ENCODE data around the gene TMEM181.
"Not testable (repeated sequence)": the region's sequence is repeated elsewhere in the genome, so short reads cannot be mapped to it uniquely, and the experiment has no call there.

The TMEM181 gene

DNA sequence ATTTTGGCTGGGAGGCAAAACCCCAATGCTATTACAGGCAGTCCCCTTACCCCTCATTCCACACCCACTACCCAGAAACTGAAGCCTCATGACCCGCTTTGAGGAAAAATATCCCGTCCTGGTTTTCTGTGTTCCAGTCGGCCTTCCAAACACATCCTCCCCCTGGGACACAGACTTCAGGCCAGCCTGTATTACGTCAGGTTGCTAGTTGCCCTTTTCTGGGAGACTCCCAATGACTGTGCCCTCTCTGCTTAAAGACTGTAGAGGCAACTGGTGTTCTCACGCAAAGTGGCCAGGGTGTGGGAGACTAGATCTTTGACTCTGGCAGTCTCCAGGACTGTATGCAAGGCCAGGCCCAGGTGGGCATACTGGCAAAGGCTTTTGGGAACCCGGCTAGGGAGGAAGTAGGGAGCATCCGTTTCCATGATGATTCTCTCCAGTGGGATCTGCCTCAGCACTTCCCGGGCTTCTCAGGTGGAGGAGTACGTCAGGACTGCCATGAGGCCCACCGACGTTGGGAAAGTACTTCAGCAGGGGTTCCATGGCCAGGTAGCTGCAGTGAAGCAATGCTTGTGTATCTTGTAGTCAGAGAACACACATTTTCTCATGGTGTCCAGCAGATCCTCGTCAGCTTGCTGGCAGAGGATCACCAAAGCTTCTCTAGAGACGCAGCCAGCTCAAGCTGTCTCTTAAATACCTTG, 49.7 kb downstream of the TMEM181 start:
- H3K9me3 ChIP-seq (ENCODE audit: control insufficient read depth, low read length) = no peaks in the 10 kb centered on the region
- 96 to 98% methylated on average over 11 to 13 of the region's 13 CpGs for whole genome bisulfite sequencing, 2 experiments (ENCODE audit: insufficient coverage in 2 of 2)
- peaks cover 72% of the 10 kb centered on the region for H3K36me3 ChIP-seq (ENCODE audit: control insufficient read depth, insufficient read depth, low read length)
- no peak overlapping the region for H3K4me3 ChIP-seq (ENCODE audit: extremely low read depth, insufficient read depth, low read length, poor library complexity, severe bottlenecking)
- peak overlapping the region; percentile 93 for H3K27ac ChIP-seq (ENCODE audit: low read depth, low read length, severe bottlenecking)
- H3K4me1 ChIP-seq (ENCODE audit: control insufficient read depth, insufficient read depth, low read length, poor library complexity, severe bottlenecking) = peaks cover 35% of the 10 kb centered on the region

DNA sequence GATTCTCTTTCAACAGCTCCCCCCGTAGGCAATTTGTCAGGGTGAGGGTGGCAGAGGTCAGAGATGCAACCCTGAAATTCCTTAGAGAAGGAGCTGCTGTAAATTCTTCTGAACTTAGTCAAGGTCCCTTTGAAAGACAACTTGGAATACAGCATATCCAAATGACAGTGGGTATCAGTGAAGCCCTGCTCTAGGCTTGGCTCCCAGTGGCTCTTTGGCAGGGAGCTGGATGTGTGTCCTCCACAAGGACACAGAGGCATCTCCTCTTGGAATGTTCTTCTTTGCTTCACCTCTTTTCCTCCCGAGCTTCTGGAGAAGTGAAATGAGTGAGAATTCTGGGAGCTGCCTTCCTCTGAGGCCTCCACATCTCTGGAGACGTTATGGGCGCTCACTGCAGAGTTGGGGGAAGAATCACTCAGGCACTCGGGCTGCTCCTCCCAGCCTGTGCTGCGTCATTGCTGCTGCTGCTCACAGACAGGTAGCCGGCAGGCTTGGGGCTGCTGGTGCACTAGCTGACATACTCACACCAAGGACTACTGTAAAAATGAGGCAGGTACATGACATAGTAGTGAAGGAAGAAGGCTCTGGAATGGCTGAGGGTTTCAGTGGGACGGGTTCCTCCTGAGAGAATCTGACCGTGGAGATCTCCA, 50.6 kb downstream of the TMEM181 start:
- H3K36me3 ChIP-seq (ENCODE audit: control insufficient read depth, insufficient read depth, low read length) = peaks cover 79% of the 10 kb centered on the region
- H3K4me3 ChIP-seq (ENCODE audit: extremely low read depth, insufficient read depth, low read length, poor library complexity, severe bottlenecking) = no peak overlapping the region
- H3K9me3 ChIP-seq (ENCODE audit: control insufficient read depth, low read length) = no peaks in the 10 kb centered on the region
- 82 to 95% methylated on average over 5 to 6 of the region's 9 CpGs for WGBS, 2 experiments (ENCODE audit: insufficient coverage in 2 of 2)
- peak overlapping the region; percentile 93 for H3K27ac ChIP-seq (ENCODE audit: low read depth, low read length, severe bottlenecking)
- peaks cover 35% of the 10 kb centered on the region for H3K4me1 ChIP-seq (ENCODE audit: control insufficient read depth, insufficient read depth, low read length, poor library complexity, severe bottlenecking)

DNA sequence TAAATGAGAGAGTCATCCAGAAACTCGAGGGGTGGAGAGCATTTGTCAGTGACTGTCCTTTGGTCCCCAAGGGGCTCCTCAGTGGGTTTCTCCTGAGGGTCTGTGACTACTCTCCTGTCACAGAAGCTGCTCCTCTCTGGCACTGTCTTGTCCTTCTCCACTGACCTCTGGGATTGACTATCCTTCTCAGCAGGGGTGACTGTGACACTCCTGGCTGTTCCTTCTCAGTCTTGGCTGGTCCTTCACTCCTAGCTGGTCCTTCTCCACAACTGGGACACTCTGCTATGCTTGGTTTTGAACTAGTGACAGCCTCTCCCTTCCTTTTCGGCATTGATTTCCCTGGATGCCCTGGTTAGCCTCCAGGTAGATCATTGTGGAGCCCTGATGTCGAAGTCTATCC, 51.1 kb downstream of the TMEM181 start:
- H3K36me3 ChIP-seq (ENCODE audit: control insufficient read depth, insufficient read depth, low read length) = peaks cover 78% of the 10 kb centered on the region
- peak overlapping the region; percentile 93 for H3K27ac ChIP-seq (ENCODE audit: low read depth, low read length, severe bottlenecking)
- H3K9me3 ChIP-seq (ENCODE audit: control insufficient read depth, low read length) = no peaks in the 10 kb centered on the region
- 88 to 92% methylated on average over 3 of the region's 3 CpGs for WGBS, 2 experiments (ENCODE audit: insufficient coverage in 2 of 2)
- no peak overlapping the region for H3K4me3 ChIP-seq (ENCODE audit: extremely low read depth, insufficient read depth, low read length, poor library complexity, severe bottlenecking)
- H3K4me1 ChIP-seq (ENCODE audit: control insufficient read depth, insufficient read depth, low read length, poor library complexity, severe bottlenecking) = peaks cover 35% of the 10 kb centered on the region

DNA sequence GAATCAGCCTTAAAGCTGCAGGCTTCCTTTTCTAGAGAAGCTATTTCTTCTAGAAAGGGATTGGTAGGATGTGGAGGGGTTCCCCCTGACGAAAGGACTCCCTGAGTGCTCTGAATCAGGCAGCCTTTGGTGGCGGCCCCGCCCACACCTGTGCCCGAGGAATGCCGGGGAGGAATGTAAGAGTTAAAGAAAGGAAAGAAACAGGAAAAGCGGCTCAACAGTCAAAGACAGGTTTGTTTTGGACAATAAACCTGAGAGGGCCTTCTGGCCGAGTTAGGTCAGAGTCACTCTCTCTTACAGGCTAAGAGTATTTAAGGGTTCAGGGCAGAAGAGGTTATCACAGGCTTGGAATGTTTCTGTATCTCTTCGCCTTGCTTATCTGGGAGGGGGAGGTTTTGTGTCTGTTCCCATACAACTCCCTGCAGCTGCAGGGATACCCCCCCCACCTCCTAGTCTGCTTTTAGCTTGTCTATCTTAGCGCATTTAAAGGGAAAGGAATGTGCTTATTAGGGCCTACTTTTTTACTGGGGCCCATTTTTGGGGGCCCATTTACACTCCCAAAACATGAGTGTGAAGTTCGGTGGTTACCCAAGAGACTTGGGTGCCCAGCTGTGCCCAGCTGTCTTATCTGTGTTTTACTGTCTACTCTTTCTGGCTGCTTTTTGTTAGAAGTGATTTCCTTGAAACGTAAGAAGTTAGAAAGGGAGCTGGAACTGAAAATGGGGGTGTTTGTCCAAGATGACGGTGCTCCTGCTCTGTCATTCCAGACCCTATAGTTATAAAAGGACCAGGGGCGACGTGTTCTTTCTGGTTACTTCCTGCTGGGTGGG, 51.9 kb downstream of the TMEM181 start:
- Histone ChIP-seq H3K9me3 (ENCODE audit: control insufficient read depth, low read length) (no peaks in the 10 kb centered on the region), H3K4me3 (ENCODE audit: extremely low read depth, insufficient read depth, low read length, poor library complexity, severe bottlenecking) (no peak overlapping the region), H3K36me3 (ENCODE audit: control insufficient read depth, insufficient read depth, low read length) (peaks cover 70% of the 10 kb centered on the region), H3K27ac (ENCODE audit: low read depth, low read length, severe bottlenecking) (peak overlapping the region; percentile 93), H3K4me1 (ENCODE audit: control insufficient read depth, insufficient read depth, low read length, poor library complexity, severe bottlenecking) (peaks cover 35% of the 10 kb centered on the region)
- 42 to 46% methylated on average over 12 to 13 of the region's 14 CpGs for WGBS, 2 experiments (ENCODE audit: insufficient coverage in 2 of 2)

DNA sequence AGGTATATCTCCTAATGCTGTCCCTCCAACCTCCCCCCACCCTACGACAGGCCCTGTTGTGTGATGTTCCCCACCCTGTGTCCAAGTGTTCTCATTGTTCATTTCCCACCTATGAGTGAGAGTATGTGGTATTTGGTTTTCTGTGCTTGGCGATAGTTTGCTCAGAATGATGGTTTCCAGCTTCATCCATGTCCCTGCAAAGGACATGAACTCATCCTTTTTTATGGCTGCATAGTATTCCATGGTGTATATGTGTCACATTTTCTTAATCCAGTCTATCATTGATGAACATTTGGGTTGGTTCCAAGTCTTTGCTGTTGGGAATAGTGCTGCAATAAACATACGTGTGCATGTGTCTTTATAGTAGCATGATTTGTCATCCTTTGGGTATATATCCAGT, 54.7 kb downstream of the TMEM181 start:
- H3K9me3 ChIP-seq (ENCODE audit: control insufficient read depth, low read length); H3K27ac ChIP-seq (ENCODE audit: low read depth, low read length, severe bottlenecking); H3K4me3 ChIP-seq (ENCODE audit: extremely low read depth, insufficient read depth, low read length, poor library complexity, severe bottlenecking): not testable (repeated sequence)
- Histone ChIP-seq H3K4me1 (ENCODE audit: control insufficient read depth, insufficient read depth, low read length, poor library complexity, severe bottlenecking) (peaks cover 33% of the 10 kb centered on the region), H3K36me3 (ENCODE audit: control insufficient read depth, insufficient read depth, low read length) (peaks cover 51% of the 10 kb centered on the region)
- 56% methylated on average over 1 of the region's 3 CpGs; no CpG with 5 or more reads in 1 of the 2 experiments for WGBS, 2 experiments (ENCODE audit: insufficient coverage in 2 of 2)

DNA sequence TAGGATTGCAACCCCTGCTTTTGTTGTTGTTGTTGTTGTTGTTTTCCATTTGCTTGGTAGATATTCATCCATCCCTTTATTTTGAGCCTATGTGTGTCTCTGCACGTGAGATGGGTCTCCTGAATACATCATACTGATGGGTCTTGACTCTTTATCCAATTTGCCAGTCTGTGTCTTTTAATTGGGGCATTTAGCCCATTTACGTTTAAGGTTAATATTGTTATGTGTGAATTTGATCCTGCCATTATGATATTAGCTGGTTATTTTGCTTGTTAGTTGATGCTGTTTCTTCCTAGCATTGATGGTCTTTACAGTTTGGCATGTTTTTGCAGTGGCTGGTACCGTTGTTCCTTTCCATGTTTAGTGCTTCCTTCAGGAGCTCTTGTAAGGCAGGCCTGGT, 58.4 kb downstream of the TMEM181 start:
- 92 to 94% methylated on average over 2 of the region's 3 CpGs for WGBS, 2 experiments (ENCODE audit: insufficient coverage in 2 of 2)
- H3K27ac ChIP-seq (ENCODE audit: low read depth, low read length, severe bottlenecking); H3K4me3 ChIP-seq (ENCODE audit: extremely low read depth, insufficient read depth, low read length, poor library complexity, severe bottlenecking); H3K4me1 ChIP-seq (ENCODE audit: control insufficient read depth, insufficient read depth, low read length, poor library complexity, severe bottlenecking); H3K9me3 ChIP-seq (ENCODE audit: control insufficient read depth, low read length): not testable (repeated sequence)
- peaks cover 66% of the 10 kb centered on the region for H3K36me3 ChIP-seq (ENCODE audit: control insufficient read depth, insufficient read depth, low read length)

DNA sequence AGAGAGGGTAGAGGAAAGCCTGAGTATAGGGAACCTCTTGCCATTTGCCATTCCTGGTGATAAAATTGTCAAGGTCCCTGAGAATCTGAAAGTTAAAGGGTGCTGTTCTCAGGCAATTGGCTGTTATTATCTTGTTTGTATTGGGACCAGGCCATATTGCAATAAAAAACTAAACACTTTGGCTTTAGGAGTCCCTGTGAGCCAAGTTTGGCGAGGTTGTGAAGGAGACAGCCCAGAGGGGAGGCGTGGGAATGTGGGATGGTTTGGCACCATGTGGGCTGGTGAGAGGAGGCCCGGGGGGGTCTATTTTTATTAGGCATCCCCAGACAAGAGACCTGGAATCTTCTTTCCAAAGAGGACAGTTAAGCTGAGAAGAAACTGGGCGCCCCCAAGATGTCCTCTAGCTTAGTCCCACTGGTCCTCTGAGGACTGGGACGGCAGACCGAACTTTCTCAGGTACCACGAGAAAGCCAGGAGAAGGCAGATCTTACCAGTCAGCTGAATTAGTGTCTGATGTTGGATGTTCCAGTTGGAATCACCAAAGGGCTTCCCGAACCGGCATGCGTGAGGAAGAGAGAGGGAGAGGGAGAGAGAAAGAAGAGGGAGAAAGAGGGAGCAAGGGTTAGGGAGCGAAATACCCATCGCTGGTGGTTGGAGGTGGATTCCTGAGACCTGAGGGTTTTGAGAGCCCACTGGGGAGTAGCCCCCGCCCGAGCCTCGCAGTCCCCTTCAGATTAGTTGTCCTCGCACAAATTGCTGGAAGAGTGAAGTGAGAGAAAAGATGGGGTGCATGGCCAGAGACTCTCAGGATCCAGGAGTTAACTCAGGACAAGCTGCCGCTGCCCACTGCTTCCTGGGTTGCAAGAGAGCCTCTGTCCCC, 60.3 kb downstream of the TMEM181 start:
- Histone ChIP-seq H3K4me1 (ENCODE audit: control insufficient read depth, insufficient read depth, low read length, poor library complexity, severe bottlenecking) (no peaks in the 10 kb centered on the region), H3K27ac (ENCODE audit: low read depth, low read length, severe bottlenecking) (peak overlapping the region; percentile 23), H3K9me3 (ENCODE audit: control insufficient read depth, low read length) (peaks cover 3% of the 10 kb centered on the region), H3K36me3 (ENCODE audit: control insufficient read depth, insufficient read depth, low read length) (peaks cover 60% of the 10 kb centered on the region), H3K4me3 (ENCODE audit: extremely low read depth, insufficient read depth, low read length, poor library complexity, severe bottlenecking) (no peak overlapping the region)
- 94 to 96% methylated on average over 14 to 17 of the region's 17 CpGs for WGBS, 2 experiments (ENCODE audit: insufficient coverage in 2 of 2)

DNA sequence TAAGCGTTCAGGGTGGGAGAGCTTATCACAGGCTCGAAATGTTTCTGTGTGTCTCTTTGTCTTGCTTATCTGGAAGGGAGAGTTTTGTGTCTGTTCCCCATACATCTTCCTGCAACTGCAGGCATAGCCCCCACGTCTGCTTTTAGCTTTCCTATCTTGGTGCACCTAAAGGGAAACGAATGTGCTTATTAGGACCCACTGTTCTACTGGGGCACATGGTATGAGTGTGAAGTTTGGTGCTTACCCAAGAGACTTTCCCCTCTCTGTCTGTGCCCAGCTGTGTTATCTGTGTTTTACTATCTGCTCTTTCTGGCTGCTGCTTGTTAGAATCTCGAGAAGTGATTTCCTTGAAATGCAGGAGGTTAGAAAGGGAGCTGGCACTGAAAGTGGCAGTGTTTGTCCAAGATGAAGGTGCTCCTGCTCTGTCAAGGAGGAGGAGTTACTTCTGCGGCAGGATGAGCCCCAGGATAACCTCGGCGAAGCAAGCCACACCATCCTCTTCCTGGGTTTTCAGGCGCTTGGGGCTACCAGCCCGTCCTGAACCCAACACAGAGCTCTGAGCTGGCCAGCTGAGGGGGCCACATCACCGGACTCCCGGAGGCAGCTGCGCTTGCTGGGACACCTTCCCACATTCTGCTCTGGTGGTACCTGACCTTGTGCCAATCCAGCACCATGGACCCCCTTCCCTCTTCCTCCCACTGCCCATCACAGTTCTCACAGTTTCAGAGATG, 61.2 kb downstream of the TMEM181 start:
- WGBS, 2 experiments (ENCODE audit: insufficient coverage in 2 of 2) = 87 to 92% methylated on average over 8 to 10 of the region's 13 CpGs
- Histone ChIP-seq H3K9me3 (ENCODE audit: control insufficient read depth, low read length) (peaks cover 3% of the 10 kb centered on the region), H3K27ac (ENCODE audit: low read depth, low read length, severe bottlenecking) (peak overlapping the region; percentile 23), H3K4me3 (ENCODE audit: extremely low read depth, insufficient read depth, low read length, poor library complexity, severe bottlenecking) (no peak overlapping the region), H3K4me1 (ENCODE audit: control insufficient read depth, insufficient read depth, low read length, poor library complexity, severe bottlenecking) (no peaks in the 10 kb centered on the region), H3K36me3 (ENCODE audit: control insufficient read depth, insufficient read depth, low read length) (peaks cover 63% of the 10 kb centered on the region)

DNA sequence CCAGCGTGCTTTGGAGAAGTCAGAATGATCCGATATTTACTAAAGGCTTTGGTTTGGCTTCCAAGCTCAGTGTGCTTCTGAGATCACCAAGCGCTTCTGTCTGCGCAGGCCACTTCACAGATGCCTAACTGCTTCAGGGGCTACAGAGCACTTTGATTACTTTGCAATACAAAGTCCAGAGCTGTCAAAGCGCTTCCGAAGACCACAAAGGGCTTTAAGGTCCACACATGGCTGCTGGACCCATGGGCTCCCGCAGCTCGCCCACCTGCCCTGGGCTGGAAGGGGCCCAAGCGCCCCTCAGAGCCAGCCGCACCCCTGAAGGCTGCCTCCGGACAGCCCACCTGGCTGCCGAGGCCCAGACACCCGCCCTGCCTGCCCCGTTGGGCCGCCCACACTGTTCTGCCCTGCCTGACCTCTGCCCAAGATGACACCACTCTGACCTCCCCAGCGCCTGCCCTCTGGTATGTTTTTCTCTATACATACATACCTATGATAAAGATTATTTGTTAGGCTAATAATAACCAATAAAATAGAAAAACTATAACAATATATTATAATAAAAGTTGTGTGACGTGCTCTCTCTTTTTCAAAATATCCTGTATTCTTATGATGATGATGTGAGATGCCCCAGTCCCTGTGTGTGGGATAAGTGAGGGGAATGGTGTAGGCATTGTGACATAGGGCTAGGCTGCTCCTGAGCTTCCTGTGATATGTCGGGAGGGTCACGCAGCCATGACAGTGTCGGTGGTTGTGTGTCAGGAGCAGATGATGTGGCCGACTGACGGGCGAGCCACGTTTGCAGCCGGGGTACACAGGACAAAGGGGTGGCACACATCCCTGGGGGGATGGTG, 62.0 kb downstream of the TMEM181 start:
- Histone ChIP-seq H3K4me1 (ENCODE audit: control insufficient read depth, insufficient read depth, low read length, poor library complexity, severe bottlenecking) (no peaks in the 10 kb centered on the region), H3K9me3 (ENCODE audit: control insufficient read depth, low read length) (peaks cover 3% of the 10 kb centered on the region), H3K4me3 (ENCODE audit: extremely low read depth, insufficient read depth, low read length, poor library complexity, severe bottlenecking) (no peak overlapping the region), H3K36me3 (ENCODE audit: control insufficient read depth, insufficient read depth, low read length) (peaks cover 71% of the 10 kb centered on the region), H3K27ac (ENCODE audit: low read depth, low read length, severe bottlenecking) (no peak overlapping the region)
- 96 to 97% methylated on average over 21 to 23 of the region's 25 CpGs for WGBS, 2 experiments (ENCODE audit: insufficient coverage in 2 of 2)

Measured in mesodermal cell (in vitro differentiated cells).